Measurements from ENCODE around the gene PTPN4. TPM values are rescaled to one million over a fixed set of nuclear protein-coding genes. Genes with fewer than 3 reads are reported as not detected.

PTPN4 gene, protein sequence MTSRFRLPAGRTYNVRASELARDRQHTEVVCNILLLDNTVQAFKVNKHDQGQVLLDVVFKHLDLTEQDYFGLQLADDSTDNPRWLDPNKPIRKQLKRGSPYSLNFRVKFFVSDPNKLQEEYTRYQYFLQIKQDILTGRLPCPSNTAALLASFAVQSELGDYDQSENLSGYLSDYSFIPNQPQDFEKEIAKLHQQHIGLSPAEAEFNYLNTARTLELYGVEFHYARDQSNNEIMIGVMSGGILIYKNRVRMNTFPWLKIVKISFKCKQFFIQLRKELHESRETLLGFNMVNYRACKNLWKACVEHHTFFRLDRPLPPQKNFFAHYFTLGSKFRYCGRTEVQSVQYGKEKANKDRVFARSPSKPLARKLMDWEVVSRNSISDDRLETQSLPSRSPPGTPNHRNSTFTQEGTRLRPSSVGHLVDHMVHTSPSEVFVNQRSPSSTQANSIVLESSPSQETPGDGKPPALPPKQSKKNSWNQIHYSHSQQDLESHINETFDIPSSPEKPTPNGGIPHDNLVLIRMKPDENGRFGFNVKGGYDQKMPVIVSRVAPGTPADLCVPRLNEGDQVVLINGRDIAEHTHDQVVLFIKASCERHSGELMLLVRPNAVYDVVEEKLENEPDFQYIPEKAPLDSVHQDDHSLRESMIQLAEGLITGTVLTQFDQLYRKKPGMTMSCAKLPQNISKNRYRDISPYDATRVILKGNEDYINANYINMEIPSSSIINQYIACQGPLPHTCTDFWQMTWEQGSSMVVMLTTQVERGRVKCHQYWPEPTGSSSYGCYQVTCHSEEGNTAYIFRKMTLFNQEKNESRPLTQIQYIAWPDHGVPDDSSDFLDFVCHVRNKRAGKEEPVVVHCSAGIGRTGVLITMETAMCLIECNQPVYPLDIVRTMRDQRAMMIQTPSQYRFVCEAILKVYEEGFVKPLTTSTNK
- 10 to 100 TPM; 20.9 to 25.2 (median 23.1) TPM for polyA plus RNA-seq (ENCODE audit: insufficient read length in 4 of 4)

DNA sequence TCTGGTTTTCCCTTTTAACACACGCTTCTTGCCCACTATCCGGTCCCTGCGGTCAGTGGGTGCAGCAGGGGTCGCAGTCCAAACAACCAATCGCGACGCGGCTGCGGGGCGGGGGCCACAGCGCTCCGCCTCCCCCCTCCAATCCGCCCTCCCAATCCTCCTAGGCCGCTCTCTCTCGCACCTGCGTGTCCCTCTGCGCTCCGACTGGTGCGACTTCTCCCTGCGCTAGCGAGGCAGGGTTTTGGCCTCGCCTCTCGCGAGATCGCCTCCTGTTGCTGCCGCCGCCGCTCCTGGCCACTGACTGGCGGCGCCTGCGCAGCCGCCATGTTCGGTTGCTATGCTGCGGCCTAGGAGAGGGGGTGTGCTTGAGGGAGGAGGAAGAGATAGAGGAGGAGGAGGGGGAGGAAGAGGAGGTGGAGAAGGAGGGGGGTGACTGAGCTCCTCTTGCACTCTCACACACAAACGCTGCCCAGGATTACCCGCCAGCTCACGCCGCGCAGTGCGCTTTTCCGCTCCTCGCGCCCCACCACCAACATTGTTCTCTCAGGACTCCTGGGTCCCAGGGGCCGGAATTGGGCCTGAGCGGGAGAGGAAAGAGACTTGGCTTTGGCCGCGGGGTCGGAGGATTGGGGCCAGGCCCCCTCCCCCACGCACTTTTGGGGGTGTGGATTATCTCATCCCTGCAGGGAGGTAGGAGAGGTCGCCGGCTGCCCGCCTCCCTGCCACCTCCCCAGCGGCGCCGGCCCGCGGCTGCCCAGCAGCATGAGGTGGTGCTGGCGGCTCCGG lies at the start of gene PTPN4:
PTPN4 (plus strand) TSS at position 472 of the 786 bp plus-strand sequence. CDS start 49,932 bp downstream, outside the sequence.
- DNase-seq (ENCODE audit: low read depth in 4 of 4, low spot score in 2 of 4), result peak; percentile 77 to 96 (median 91)

DNA sequence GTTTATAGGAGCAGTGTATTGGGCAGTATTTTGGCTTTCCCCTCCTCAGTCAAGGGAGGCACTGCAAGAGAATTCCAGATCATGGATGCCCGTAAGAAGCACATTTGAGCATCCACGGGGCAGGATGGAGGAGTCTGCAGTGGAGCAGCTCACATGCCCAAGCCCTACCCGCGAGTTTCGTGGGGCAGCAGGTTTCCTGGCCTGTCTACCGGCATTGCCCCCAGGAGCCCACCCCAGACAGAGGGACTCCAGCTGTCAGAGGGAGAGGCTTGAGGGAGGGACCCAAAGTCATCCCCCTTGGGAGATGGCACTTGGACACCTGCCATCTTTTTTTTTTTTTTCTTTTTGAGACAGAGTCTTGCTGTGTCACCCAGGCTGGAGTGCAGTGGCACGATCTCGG lies 49.4 kb upstream of the PTPN4 start:
- DNase-seq (ENCODE audit: low read depth in 4 of 4, low spot score in 2 of 4), result no peak

DNA sequence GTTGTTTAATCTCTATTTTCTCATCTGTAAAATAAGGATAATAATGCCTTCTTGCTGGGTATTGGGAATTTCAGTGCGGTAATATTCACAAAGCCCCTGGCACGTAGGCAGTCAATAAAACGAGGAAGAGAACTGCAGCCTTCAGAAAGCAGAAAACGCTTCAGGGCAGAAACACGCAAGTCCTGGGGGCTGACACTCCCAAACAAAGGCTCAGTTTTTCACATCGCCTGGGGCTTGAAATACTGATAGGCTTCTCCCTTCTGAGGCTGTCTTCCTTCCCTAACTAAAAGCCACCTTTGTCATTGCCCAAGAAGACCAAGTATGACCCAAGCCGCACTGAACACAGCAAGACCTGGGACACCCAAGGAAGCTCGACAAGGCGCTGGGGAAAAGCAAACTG lies 48.4 kb upstream of the PTPN4 start:
- no peak for DNase-seq (ENCODE audit: low read depth in 4 of 4, low spot score in 2 of 4)

DNA sequence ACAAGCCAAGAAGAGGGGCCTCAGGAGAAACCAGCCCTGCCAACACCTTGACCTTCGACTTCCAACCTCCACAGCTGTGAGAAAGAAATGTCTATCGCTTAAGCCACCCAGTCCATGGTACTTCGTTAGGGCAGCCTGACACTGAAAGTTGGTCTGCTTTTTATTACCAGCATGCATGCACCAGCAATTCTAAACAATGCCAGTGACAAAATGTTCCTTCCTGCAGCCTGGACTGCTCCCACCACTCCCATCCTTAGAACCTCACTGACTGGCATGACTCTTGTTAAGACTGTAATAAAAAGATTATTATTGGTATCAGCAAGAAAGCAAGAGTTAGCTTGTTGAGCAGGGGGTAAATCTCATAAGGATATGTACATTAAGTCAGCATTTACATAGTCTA lies 47.2 kb upstream of the PTPN4 start:
- DNase-seq (ENCODE audit: low read depth in 4 of 4, low spot score in 2 of 4), result no peak

DNA sequence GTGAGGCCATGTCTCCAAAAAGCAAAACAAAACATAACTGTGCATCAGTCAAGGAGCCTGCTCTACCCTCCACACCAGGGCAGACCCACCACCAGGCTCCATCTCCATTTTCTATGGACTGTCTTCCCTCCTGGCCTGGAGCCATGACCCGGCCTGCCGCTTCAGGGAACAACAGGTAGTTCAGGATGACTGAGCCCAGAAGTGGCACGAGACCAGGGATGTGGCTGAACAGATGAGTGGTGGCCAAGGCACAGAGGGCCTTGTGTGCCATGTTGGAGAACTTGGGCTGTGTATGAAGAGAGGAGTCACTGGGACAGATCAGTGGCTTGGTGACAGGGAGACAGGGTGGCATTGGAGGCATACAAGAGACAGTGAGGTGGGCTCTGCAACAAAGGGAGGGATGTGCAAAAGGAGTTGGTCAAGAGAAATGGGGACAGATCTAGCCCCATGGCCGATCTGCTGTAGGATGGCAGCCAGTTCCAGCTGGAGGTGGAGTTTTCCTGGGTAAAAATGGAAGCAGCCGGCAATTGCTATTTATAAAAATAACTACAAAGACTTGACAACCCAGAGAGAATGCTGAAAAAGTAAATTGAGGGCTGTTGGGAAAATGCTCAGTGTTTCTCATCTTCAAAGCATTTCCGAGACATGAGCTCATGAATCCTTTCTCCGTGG lies 45.8 kb upstream of the PTPN4 start:
- DNase-seq (ENCODE audit: low read depth in 4 of 4, low spot score in 2 of 4), result no peak

DNA sequence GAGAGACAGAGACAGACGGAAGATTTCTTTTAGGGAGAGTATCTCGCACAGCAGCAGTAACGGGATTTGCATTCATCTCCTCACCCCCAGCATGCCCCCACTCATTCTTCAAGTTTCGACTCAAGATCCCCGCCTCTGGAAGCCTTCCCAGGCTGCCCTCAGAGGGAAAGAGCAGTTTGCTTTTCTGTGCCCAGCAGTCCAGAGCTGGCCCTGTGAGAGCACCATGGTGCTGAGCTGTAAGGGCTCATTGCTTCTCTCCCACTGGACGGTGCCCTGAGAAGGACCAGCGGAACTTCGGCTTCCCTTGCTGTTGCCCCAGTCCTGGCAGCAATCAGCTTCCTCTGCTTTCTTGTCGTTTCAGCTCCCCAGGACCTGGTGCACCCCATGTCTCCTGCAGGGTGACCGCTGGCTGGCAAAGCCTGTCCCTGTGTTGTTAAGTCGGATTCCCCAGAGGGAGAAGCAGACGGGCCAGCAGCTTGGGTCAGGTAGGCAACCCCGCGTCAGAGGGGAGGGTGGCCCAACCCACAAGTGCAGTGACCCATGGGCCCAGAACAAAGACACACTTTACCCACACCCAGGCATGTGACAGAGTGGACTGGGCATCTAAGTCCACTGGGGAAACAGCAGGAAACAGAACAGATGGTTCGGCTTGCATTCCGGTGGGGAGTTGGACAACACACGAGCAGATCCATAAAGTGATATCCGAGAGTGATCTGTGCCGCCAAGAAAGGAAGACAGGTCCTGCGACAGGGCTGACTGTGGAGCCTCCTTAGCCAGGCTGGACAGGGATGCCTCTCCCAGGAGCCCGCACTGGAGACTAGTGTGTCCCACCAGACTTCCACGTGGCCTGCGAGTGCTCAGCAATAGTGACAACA lies 44.1 kb upstream of the PTPN4 start:
- DNase-seq (ENCODE audit: low read depth in 4 of 4, low spot score in 2 of 4), result no peak

DNA sequence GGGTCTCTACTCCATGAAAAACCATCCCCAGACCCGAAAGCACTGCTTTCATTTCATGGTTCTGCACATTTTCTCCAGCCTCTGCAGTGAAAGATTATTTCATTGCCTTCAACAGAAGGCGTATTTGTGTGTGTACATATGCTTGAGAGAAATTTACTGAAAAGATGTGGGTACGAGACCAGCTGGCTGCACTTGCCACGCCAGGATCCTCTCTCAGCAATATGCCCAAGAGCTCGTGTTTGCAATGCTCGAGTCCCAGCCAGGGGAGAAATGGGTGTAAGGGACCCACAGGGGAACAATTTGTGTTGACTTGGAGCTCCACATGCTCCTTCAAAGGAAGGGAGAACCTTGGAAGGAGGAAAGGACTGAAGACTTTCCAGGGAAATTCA lies 43.4 kb upstream of the PTPN4 start:
- no peak for DNase-seq (ENCODE audit: low read depth in 4 of 4, low spot score in 2 of 4)

DNA sequence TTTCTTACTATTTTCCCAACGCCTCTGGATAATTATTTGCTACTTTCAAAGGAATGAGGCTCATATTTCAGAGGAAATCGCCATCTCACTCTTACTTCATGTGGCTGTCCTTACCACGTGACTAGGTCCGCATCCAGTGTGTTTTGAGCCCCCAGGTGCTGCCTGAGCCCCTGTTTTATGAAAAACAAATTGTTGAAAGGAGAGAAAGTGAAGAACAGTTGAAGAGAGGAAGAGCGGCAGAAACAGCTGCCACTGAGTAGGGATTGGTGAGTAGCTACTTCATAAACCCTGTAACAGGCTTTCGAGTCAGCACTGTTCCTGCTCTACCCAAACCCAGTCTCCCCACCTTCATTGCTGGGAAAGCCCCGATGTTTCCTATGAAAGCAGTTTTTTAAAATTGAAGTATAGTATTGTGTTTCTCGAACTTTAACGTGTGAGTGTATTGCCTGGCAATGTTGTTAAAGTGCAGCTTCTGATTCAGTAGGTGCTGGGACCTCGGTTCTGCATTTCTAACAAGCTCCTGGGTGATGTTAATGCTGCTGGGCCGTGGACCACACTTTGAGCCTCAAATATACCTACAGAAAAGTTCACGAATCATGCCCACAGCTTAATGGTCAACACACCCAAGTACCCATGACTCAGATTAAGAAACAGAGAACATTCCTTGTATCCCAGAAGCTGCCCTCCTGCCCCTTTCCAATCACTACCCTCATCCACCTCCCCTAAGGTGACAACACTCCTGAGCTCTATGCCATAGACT lies 41.0 kb upstream of the PTPN4 start:
- no peak for DNase-seq (ENCODE audit: low read depth in 4 of 4, low spot score in 2 of 4)

DNA sequence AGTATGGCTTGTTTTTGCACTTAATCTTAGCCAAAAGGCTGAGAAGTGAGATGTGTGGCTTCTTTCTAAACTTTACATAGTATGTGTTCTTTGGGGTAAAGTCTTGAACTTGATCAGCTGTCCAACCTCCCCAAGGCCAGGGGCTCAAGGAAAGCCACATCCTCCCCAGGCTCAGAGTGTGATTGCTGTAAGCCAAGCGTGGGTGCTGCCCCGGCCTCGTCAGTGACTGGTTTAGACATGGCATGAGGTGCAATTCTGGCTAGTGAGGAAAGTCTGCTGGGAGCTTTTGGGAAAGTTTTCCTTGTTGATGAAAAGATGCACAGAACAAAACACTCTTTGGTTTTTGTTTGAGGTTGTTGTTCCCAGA lies 40.5 kb upstream of the PTPN4 start:
- DNase-seq (ENCODE audit: low read depth in 4 of 4, low spot score in 2 of 4), result no peak

DNA sequence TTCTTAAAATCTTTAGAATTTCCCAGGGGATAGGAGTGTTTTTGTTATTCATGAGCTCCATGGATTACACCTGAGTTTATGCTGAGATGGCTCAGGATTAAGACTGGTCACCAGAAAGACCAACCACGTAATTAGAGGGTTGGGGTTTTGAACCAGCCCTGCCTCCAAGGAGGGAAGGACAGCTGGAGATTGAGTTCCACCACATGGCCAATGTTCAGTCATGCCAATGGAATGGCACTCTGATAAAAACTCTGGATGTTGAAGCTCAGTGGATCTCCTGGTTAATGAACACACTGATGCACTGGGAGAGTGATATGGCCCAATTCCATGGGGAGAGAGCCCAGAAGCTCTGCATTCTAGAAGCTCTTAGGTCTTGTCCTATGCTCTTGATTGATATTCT lies 38.7 kb upstream of the PTPN4 start:
- DNase-seq (ENCODE audit: low read depth in 4 of 4, low spot score in 2 of 4), result no peak

DNA sequence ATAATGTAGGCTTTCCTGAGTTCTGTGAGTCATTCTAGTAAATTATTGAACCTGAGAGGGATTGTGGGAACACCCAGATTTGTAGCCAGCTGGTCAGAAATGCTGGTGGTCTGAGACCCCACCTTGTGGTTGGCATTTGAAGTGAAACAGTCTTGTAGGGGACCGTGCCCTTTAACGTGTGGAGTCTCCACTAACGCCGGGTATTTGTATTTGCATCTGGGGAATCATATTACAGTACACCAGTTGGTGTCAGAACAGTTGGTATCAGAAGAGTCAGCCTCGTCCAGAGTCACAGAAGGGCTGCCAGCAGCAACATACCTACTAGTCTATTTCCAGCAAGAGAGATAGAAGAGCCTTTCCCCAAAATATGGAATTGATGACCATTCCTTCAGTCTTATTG lies 38.3 kb upstream of the PTPN4 start:
- DNase-seq (ENCODE audit: low read depth in 4 of 4, low spot score in 2 of 4), result no peak

DNA sequence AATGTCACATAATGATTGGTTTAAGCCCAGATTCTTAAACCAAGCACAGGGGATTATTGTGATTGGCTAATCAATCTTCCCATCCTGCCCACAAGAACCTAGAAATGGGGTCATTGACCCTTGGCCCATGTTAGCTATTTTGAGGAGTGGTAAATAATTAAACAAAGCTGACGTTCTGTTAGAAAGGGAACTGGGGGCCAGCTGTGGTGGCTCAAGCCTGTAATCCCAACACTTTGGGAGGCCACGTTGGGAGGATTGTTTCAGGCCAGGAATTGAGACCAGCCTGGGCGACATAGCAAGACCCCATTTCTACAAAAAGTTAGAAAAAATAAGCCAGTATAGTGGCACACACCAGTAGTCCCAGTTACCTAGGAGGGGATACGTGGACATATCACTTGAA lies 37.8 kb upstream of the PTPN4 start:
- DNase-seq (ENCODE audit: low read depth in 4 of 4, low spot score in 2 of 4), result no peak

DNA sequence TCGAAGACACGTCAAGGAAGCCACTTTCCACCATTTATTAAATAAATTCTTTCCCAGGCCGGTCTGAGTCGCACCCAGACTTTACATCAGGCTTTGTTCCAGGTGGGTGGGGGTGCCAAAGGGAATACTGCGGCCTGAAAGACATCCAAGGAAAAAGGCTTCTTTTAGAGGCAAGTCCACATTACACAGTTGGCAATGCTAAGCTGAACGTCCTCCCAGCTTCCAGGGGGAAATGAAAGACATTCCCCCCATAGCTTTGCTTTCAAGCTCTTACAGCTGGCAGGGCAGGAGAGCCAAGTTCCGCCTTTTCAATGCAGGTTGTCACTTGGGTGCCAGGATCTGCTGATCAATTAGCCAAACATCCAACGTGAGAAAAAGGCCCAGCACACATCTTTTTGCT lies 36.5 kb upstream of the PTPN4 start:
- no peak for DNase-seq (ENCODE audit: low read depth in 4 of 4, low spot score in 2 of 4)

DNA sequence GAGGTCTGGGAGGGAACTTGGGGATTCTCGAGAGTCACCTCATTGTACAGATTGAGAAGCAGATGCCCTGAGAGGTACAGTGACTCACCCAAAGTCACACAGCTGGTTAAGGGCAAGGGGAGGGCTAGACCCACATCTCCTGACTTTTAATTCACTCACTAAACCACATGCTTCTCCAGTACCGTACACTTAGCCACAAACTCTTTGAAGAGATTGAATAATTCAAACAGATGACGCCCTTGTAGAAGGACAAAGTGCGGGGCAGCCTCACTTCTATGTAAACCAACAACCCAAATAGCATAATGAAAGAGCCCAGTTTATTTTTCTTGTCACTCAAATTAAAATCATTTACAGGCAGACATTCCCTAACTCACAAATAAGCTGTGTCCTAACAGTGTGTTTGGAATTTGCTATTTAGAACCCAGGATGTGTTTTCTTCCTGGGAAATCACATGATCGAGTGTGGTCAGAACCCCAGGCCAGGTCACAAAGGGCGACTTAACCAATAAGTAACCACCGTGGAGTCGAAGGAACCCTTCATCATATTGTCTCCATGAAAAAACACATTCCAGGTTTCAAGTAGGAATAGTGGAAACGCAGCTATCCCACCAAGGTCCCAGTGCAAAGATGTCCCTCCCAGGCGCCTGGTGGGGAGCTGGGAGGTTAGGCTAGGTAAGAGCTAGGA lies 35.8 kb upstream of the PTPN4 start:
- DNase-seq (ENCODE audit: low read depth in 4 of 4, low spot score in 2 of 4), result no peak

DNA sequence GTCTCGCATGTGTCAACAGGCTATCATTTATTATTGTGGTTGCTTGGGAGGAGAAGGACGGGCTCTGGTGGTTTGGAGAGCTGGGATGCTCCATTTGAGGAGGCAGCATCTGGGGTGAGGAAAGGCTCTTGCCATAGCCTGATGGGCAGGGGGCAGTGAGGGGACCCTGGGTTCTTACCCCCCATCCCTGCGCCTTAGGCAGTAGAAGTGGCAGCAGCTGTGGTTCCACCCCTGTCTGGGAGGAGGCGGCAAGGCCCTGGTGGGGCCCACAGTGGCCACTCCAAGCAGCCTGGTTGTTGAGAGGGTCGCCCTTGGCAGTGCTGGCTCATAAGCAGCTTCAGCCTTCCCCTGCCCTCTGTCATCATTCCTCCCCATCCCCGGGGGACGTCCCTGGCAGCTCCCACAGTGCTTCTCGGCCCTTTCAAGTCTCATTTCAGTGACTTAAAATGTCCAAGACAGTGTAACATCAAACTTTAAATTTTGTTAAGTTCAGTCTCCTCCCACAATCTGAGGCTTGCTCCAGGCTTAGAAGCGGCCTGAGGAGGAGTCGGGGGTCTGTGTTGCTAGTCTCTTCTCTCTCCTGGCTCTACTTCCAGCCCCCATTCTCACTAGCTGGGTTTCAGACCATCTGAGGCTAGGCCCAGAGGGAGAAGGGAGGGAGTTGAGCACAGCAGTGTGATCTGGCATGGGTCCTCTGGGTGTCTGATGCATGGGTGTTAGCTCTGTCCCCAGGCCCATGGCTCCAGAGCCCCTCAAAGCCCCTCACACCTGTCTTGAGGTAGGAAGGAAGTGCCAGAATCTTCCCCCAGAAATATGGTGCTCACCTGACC lies 34.9 kb upstream of the PTPN4 start:
- no peak for DNase-seq (ENCODE audit: low read depth in 4 of 4, low spot score in 2 of 4)

DNA sequence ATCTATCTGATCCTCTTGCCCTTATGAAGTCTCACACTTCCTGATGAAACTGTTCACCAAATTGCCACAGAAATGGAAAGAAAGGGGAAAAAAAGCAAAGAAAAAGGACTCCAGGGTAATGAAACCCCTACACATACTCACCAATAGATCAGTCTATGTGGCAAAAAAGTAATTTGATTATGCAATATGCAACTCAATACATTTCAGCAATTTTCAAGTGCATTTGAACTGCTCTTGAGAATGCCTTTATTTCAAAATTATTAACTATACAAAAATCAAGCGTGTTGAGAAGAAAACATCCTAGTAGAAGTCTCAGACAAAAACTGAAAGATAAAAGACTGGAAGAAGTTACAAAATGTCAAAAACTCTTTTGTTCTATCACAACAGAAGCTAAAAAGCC lies 32.2 kb upstream of the PTPN4 start:
- no peak for DNase-seq (ENCODE audit: low read depth in 4 of 4, low spot score in 2 of 4)

DNA sequence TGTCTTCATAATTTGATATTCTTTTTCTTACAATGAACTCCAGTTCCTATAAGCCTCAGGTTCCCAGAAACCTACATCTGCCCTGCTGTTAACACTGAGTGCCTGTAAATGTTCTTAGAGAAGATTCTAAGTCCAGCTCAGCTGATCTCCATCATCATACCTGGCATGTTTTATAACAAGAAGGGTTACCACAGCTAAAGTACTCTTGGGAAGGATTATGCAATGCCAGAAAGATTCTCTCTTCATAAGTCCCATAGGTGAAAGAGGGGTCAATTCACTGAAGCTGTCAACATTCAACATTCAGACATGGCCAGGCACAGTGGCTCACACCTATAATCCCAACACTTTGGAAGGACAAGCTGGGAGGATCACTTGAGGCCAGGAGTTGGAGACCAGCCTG lies 31.3 kb upstream of the PTPN4 start:
- DNase-seq (ENCODE audit: low read depth in 4 of 4, low spot score in 2 of 4), result no peak

Data from left renal cortex interstitium (tissue), 4 donors.